Activated naive CD8-positive, alpha-beta T cell treated with anti-CD3 and anti-CD28 coated beads, Interleukin-2, amount 10 ng/mL, durations not matched to agents 7 days and 5 days (primary cell): ENCODE measurements around the gene KCNT1. TPM values are rescaled to one million over a fixed set of nuclear protein-coding genes. Genes with fewer than 3 reads are reported as not detected.

Experiments used
- ATAC-seq: fragments of 150-1000 bp; cut with Tn5 transposase; one replicate; pipeline ENCODE4 v1.10.0; 2021; ENCODE audit warnings: low read depth, moderate library complexity
- POLR2A ChIA-PET: fragments of 350-600 bp; sonication (Branson Sonifier 250); formaldehyde crosslinking; loops from one replicate; lab custom pipeline; 2021; ENCODE audit warnings: antibody characterized with exemption; lab: Charles Lee
- DNase-seq: peaks from one replicate; pipeline ENCODE4 v3.0.0; 2021
- H3K27ac Mint-ChIP-seq: one replicate; pipeline ENCODE4 v1.8.0; 2022; ENCODE audit warnings: mild to moderate bottlenecking, mixed read lengths
- H3K27me3 Mint-ChIP-seq: one replicate; pipeline ENCODE4 v1.8.0; 2022; ENCODE audit warnings: mild to moderate bottlenecking, moderate library complexity, mixed read lengths
- H3K36me3 Mint-ChIP-seq: one replicate; pipeline ENCODE4 v1.8.0; 2021; ENCODE audit warnings: mild to moderate bottlenecking, mixed read lengths
- H3K4me1 Mint-ChIP-seq: one replicate; pipeline ENCODE4 v1.8.0; 2021; ENCODE audit warnings: mixed read lengths
- H3K4me3 Mint-ChIP-seq: one replicate; pipeline ENCODE4 v1.8.0; 2022; ENCODE audit warnings: mild to moderate bottlenecking, moderate library complexity, mixed read lengths
- H3K9me3 Mint-ChIP-seq: one replicate; pipeline ENCODE4 v1.8.0; 2021; ENCODE audit warnings: mixed read lengths
- total RNA-seq, 2 experiments: library from RNA; stranded (reverse); gene quantifications; one replicate each; pipeline ENCODE4 v1.2.3, GENCODE V29; 2021

KCNT1 gene
- total RNA-seq, 2 experiments from 2014 or later, result not detected

GRCh38 chr9:135790356-135790755 lies 88.4 kb downstream of the KCNT1 start:
- no peaks in the 10 kb centered on the region for H3K4me1 Mint-ChIP-seq
- H3K27me3 Mint-ChIP-seq, result no peaks in the 10 kb centered on the region
- no peaks in the 10 kb centered on the region for H3K36me3 Mint-ChIP-seq

GRCh38 chr9:135790850-135791249 lies 88.9 kb downstream of the KCNT1 start:
- H3K4me1 Mint-ChIP-seq, result no peaks in the 10 kb centered on the region
- DNase-seq (no peak), ATAC-seq (no peak)
- H3K27me3 Mint-ChIP-seq, result no peaks in the 10 kb centered on the region
- H3K36me3 Mint-ChIP-seq, result no peaks in the 10 kb centered on the region
- no peaks in the 10 kb centered on the region for H3K9me3 Mint-ChIP-seq
- POLR2A ChIA-PET, result no interaction called here
- no peak overlapping the region for H3K27ac Mint-ChIP-seq
- H3K4me3 Mint-ChIP-seq, result no peak overlapping the region

More at GRCh38 chr9:135790356-135790755, 88.4 kb downstream of the KCNT1 start:
- DNase-seq, result no peak
- ATAC-seq, result no peak
- no peak overlapping the region for H3K27ac Mint-ChIP-seq
- H3K4me3 Mint-ChIP-seq, result no peak overlapping the region
- H3K9me3 Mint-ChIP-seq, result no peaks in the 10 kb centered on the region
- POLR2A ChIA-PET, result no interaction called here

- H3K36me3 Mint-ChIP-seq, result no peaks in the 10 kb centered on the region
- no peak for ATAC-seq
- DNase-seq, result no peak
- no peaks in the 10 kb centered on the region for H3K4me1 Mint-ChIP-seq
- H3K9me3 Mint-ChIP-seq, result no peaks in the 10 kb centered on the region
- no peak overlapping the region for H3K27ac Mint-ChIP-seq
- H3K27me3 Mint-ChIP-seq, result no peaks in the 10 kb centered on the region
- POLR2A ChIA-PET, result no interaction called here
- H3K4me3 Mint-ChIP-seq, result no peak overlapping the region
These were observed 89.7 kb downstream of the KCNT1 start for GRCh38 chr9:135791431-135792267.

GRCh38 chr9:135792268-135793128 lies 90.5 kb downstream of the KCNT1 start:
- Mint-ChIP-seq H3K9me3 (no peaks in the 10 kb centered on the region), H3K36me3 (no peaks in the 10 kb centered on the region), H3K4me1 (peaks cover 1% of the 10 kb centered on the region), H3K27me3 (no peaks in the 10 kb centered on the region), H3K27ac (no peak overlapping the region), H3K4me3 (no peak overlapping the region)
- POLR2A ChIA-PET, result no interaction called here
- DNase-seq, result no peak
- ATAC-seq, result no peak

- H3K4me1 Mint-ChIP-seq, result peaks cover 2% of the 10 kb centered on the region
- H3K36me3 Mint-ChIP-seq, result no peaks in the 10 kb centered on the region
- H3K27me3 Mint-ChIP-seq, result no peaks in the 10 kb centered on the region
- no peak overlapping the region for H3K27ac Mint-ChIP-seq
- POLR2A ChIA-PET, result no interaction called here
- no peak overlapping the region for H3K4me3 Mint-ChIP-seq
- ATAC-seq, result no peak
- no peak for DNase-seq
- H3K9me3 Mint-ChIP-seq, result no peaks in the 10 kb centered on the region
These were observed 91.5 kb downstream of the KCNT1 start for GRCh38 chr9:135793221-135794056.

GRCh38 chr9:135794057-135794335 lies 92.0 kb downstream of the KCNT1 start:
- Mint-ChIP-seq H3K27me3 (no peaks in the 10 kb centered on the region), H3K4me3 (no peak overlapping the region), H3K4me1 (peaks cover 2% of the 10 kb centered on the region), H3K9me3 (no peaks in the 10 kb centered on the region), H3K36me3 (no peaks in the 10 kb centered on the region), H3K27ac (no peak overlapping the region)
- POLR2A ChIA-PET, result no interaction called here
- DNase-seq (no peak), ATAC-seq (no peak)

GRCh38 chr9:135794361-135794885 lies 92.4 kb downstream of the KCNT1 start:
- Mint-ChIP-seq H3K36me3 (no peaks in the 10 kb centered on the region), H3K4me1 (peaks cover 2% of the 10 kb centered on the region), H3K9me3 (no peaks in the 10 kb centered on the region), H3K27me3 (no peaks in the 10 kb centered on the region), H3K4me3 (no peak overlapping the region), H3K27ac (no peak overlapping the region)
- POLR2A ChIA-PET, result no interaction called here
- no peak for ATAC-seq
- no peak for DNase-seq

GRCh38 chr9:135795391-135795790 lies 93.4 kb downstream of the KCNT1 start:
- DNase-seq (no peak), ATAC-seq (no peak)
- H3K4me1 Mint-ChIP-seq, result peaks cover 2% of the 10 kb centered on the region
- H3K27me3 Mint-ChIP-seq, result no peaks in the 10 kb centered on the region
- no peaks in the 10 kb centered on the region for H3K9me3 Mint-ChIP-seq
- no peak overlapping the region for H3K27ac Mint-ChIP-seq
- H3K36me3 Mint-ChIP-seq, result no peaks in the 10 kb centered on the region
- H3K4me3 Mint-ChIP-seq, result no peak overlapping the region
- POLR2A ChIA-PET, result no interaction called here

GRCh38 chr9:135796784-135797485 lies 95.0 kb downstream of the KCNT1 start:
- POLR2A ChIA-PET, result no interaction called here

GRCh38 chr9:135797507-135798262 lies 95.7 kb downstream of the KCNT1 start:
- H3K4me1 Mint-ChIP-seq, result peaks cover 2% of the 10 kb centered on the region
- ATAC-seq, result peak; percentile 35
- no peaks in the 10 kb centered on the region for H3K9me3 Mint-ChIP-seq
- H3K27ac Mint-ChIP-seq, result no peak overlapping the region
- DNase-seq, result peak; percentile 54
- H3K36me3 Mint-ChIP-seq, result no peaks in the 10 kb centered on the region
- POLR2A ChIA-PET, result no interaction called here
- H3K4me3 Mint-ChIP-seq, result no peak overlapping the region
- H3K27me3 Mint-ChIP-seq, result no peaks in the 10 kb centered on the region

More at GRCh38 chr9:135796784-135797485, 95.0 kb downstream of the KCNT1 start:
- Mint-ChIP-seq H3K27me3 (no peaks in the 10 kb centered on the region), H3K9me3 (no peaks in the 10 kb centered on the region), H3K4me1 (peaks cover 2% of the 10 kb centered on the region), H3K27ac (no peak overlapping the region), H3K36me3 (no peaks in the 10 kb centered on the region), H3K4me3 (no peak overlapping the region)
- DNase-seq (no peak), ATAC-seq (peak; percentile 13)

- Mint-ChIP-seq H3K9me3 (no peaks in the 10 kb centered on the region), H3K27ac (no peak overlapping the region)
- no peak for ATAC-seq
These were observed 96.2 kb downstream of the KCNT1 start for GRCh38 chr9:135798263-135798585.

GRCh38 chr9:135799261-135799660 lies 97.3 kb downstream of the KCNT1 start:
- POLR2A ChIA-PET, result no interaction called here
- DNase-seq, result no peak
- no peaks in the 10 kb centered on the region for H3K27me3 Mint-ChIP-seq
- H3K4me1 Mint-ChIP-seq, result peaks cover 2% of the 10 kb centered on the region
- no peaks in the 10 kb centered on the region for H3K9me3 Mint-ChIP-seq
- no peaks in the 10 kb centered on the region for H3K36me3 Mint-ChIP-seq
- no peak overlapping the region for H3K4me3 Mint-ChIP-seq
- ATAC-seq, result no peak
- no peak overlapping the region for H3K27ac Mint-ChIP-seq

More at GRCh38 chr9:135798263-135798585, 96.2 kb downstream of the KCNT1 start:
- POLR2A ChIA-PET, result no interaction called here
- DNase-seq, result no peak
- peaks cover 2% of the 10 kb centered on the region for H3K4me1 Mint-ChIP-seq
- H3K4me3 Mint-ChIP-seq, result no peak overlapping the region
- H3K36me3 Mint-ChIP-seq, result no peaks in the 10 kb centered on the region
- no peaks in the 10 kb centered on the region for H3K27me3 Mint-ChIP-seq
